ENCODE results near the gene CNN2. TPM values are rescaled to one million over a fixed set of nuclear protein-coding genes. Genes with fewer than 3 reads are reported as not detected.

The CNN2 gene
- total and polyA plus RNA-seq, 2 of the 13 experiments (the other 11 are each of a cell fraction or from before 2014, with no cell fraction given): 63.6 to 70.0 TPM

DNA sequence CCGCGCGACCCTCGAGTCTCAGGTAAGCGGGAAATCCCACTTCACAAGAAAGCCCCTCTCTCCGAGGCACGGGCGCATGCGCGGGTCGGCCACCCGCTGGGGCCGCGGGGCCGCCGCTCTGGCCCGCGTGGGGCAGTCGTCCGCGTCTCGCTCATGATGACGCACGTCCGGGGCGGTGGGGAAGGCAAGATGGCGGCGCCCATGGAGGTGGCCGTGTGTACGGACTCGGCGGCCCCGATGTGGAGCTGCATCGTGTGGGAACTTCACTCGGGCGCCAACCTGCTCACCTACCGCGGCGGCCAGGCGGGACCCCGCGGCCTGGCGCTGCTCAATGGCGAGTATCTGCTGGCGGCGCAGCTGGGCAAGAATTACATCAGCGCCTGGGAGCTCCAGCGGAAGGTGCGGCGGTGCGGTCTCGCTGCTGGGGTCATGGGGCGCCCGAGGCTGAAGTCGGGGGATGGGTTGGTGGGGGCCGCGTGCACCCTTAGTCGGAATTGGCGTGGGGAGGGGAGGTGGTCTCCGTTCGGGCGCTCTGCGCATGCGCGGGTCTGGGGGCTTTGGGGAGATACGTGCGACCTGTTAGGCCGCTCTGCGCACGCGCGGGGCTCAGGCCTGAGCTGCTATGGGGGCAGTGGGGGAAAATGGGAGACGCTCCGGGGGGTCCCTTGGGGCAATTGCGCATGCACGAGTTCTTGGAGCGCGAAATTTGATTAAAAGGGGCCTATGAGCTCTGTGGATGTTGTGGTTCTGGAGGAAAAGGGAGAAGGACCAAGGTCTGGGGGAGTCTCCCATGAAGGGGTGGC lies 42.0 kb upstream of the CNN2 start, which contains the start of gene WDR18 (continued):
- TF ChIP-seq, protein P1, sequence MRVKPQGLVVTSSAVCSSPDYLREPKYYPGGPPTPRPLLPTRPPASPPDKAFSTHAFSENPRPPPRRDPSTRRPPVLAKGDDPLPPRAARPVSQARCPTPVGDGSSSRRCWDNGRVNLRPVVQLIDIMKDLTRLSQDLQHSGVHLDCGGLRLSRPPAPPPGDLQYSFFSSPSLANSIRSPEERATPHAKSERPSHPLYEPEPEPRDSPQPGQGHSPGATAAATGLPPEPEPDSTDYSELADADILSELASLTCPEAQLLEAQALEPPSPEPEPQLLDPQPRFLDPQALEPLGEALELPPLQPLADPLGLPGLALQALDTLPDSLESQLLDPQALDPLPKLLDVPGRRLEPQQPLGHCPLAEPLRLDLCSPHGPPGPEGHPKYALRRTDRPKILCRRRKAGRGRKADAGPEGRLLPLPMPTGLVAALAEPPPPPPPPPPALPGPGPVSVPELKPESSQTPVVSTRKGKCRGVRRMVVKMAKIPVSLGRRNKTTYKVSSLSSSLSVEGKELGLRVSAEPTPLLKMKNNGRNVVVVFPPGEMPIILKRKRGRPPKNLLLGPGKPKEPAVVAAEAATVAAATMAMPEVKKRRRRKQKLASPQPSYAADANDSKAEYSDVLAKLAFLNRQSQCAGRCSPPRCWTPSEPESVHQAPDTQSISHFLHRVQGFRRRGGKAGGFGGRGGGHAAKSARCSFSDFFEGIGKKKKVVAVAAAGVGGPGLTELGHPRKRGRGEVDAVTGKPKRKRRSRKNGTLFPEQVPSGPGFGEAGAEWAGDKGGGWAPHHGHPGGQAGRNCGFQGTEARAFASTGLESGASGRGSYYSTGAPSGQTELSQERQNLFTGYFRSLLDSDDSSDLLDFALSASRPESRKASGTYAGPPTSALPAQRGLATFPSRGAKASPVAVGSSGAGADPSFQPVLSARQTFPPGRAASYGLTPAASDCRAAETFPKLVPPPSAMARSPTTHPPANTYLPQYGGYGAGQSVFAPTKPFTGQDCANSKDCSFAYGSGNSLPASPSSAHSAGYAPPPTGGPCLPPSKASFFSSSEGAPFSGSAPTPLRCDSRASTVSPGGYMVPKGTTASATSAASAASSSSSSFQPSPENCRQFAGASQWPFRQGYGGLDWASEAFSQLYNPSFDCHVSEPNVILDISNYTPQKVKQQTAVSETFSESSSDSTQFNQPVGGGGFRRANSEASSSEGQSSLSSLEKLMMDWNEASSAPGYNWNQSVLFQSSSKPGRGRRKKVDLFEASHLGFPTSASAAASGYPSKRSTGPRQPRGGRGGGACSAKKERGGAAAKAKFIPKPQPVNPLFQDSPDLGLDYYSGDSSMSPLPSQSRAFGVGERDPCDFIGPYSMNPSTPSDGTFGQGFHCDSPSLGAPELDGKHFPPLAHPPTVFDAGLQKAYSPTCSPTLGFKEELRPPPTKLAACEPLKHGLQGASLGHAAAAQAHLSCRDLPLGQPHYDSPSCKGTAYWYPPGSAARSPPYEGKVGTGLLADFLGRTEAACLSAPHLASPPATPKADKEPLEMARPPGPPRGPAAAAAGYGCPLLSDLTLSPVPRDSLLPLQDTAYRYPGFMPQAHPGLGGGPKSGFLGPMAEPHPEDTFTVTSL (CRISPR knock-in tag; IDR thresholded peaks at IDR 0.05; ENCODE audit: borderline replicate concordance): no peak
- TF ChIP-seq, protein P2, sequence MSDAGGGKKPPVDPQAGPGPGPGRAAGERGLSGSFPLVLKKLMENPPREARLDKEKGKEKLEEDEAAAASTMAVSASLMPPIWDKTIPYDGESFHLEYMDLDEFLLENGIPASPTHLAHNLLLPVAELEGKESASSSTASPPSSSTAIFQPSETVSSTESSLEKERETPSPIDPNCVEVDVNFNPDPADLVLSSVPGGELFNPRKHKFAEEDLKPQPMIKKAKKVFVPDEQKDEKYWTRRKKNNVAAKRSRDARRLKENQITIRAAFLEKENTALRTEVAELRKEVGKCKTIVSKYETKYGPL (CRISPR knock-in tag; IDR thresholded peaks at IDR 0.05): no peak
- no peak for TF ChIP-seq ZNF264 (CRISPR knock-in tag; IDR thresholded peaks at IDR 0.05)
- peak; percentile 96 for TF ChIP-seq ZBTB7A (CRISPR knock-in tag; IDR thresholded peaks at IDR 0.05)
- no peak for TF ChIP-seq ZEB1 (IDR thresholded peaks at IDR 0.05; ENCODE audit: insufficient replicate concordance, low read depth)
- no peak for TF ChIP-seq ADNP (CRISPR knock-in tag; IDR thresholded peaks at IDR 0.05)
- TF ChIP-seq, protein P3, sequence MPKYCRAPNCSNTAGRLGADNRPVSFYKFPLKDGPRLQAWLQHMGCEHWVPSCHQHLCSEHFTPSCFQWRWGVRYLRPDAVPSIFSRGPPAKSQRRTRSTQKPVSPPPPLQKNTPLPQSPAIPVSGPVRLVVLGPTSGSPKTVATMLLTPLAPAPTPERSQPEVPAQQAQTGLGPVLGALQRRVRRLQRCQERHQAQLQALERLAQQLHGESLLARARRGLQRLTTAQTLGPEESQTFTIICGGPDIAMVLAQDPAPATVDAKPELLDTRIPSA (CRISPR knock-in tag; IDR thresholded peaks at IDR 0.05; ENCODE audit: borderline replicate concordance): no peak
- TF ChIP-seq MIER2 (CRISPR knock-in tag; IDR thresholded peaks at IDR 0.05): no peak
- peak; percentile 38; the same call in 1 of the 2 replicates for TF ChIP-seq PHF21A (CRISPR knock-in tag; IDR thresholded peaks at IDR 0.05)
- TF ChIP-seq, protein P4, sequence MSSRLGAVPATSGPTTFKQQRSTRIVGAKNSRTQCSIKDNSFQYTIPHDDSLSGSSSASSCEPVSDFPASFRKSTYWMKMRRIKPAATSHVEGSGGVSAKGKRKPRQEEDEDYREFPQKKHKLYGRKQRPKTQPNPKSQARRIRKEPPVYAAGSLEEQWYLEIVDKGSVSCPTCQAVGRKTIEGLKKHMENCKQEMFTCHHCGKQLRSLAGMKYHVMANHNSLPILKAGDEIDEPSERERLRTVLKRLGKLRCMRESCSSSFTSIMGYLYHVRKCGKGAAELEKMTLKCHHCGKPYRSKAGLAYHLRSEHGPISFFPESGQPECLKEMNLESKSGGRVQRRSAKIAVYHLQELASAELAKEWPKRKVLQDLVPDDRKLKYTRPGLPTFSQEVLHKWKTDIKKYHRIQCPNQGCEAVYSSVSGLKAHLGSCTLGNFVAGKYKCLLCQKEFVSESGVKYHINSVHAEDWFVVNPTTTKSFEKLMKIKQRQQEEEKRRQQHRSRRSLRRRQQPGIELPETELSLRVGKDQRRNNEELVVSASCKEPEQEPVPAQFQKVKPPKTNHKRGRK (CRISPR knock-in tag; IDR thresholded peaks at IDR 0.05): no peak
- TF ChIP-seq TEAD2 (CRISPR knock-in tag; IDR thresholded peaks at IDR 0.05): no peak
- peak; percentile 95 for TF ChIP-seq NRL (CRISPR knock-in tag; IDR thresholded peaks at IDR 0.05; ENCODE audit: borderline replicate concordance)
- TF ChIP-seq ZNF619 (CRISPR knock-in tag; IDR thresholded peaks at IDR 0.05): peak; percentile 69; the same call in 1 of the 2 replicates
- TF ChIP-seq ZNF383 (CRISPR knock-in tag; IDR thresholded peaks at IDR 0.05; ENCODE audit: borderline replicate concordance): peak; percentile 27; the same call in 1 of the 2 replicates
- TF ChIP-seq ZNF274 (CRISPR knock-in tag; IDR thresholded peaks at IDR 0.05): peak; percentile 91
- peak; percentile 88 for TF ChIP-seq FOXC1 (CRISPR knock-in tag; IDR thresholded peaks at IDR 0.05; ENCODE audit: borderline replicate concordance)
- no peak for TF ChIP-seq TCF12 (IDR thresholded peaks at IDR 0.05)
- TF ChIP-seq TCF12 (CRISPR knock-in tag; IDR thresholded peaks at IDR 0.05): peak; percentile 74; the same call in 1 of the 2 replicates
- TF ChIP-seq SALL2 (CRISPR knock-in tag; IDR thresholded peaks at IDR 0.05): peak; percentile 66
- no peak for TF ChIP-seq CBX5 (CRISPR knock-in tag; IDR thresholded peaks at IDR 0.05; ENCODE audit: borderline replicate concordance)
- no peak for TF ChIP-seq ZNF484 (CRISPR knock-in tag; IDR thresholded peaks at IDR 0.05; ENCODE audit: borderline replicate concordance, low read depth)
- no peak for TF ChIP-seq HNRNPH1 (optimal IDR thresholded peaks at IDR 0.05; ENCODE audit: low read depth, low read length)

Measured in HepG2 (cell line).